HCT116 (cell line): ENCODE results near the gene DCHS2. TPM values are rescaled to one million over a fixed set of nuclear protein-coding genes. Genes with fewer than 3 reads are reported as not detected.
A peak's percentile ranks its signal among the peaks of the same experiment; 100 is the strongest.

Source experiments
- ATAC-seq: fragments of 200-7000 bp; cut with Tn5 transposase; 2 replicates; pipeline ENCODE4 v1.9.1; 2020; ENCODE audit warnings: mild to moderate bottlenecking, moderate library complexity
- BruUV-seq: library from RNA; stranded (reverse); fragments of 400-500 nt; replicated peaks from 2 replicates; lab custom pipeline; 2021; lab: Mats Ljungman, UMichigan
- CTCF ChIA-PET: fragments of 300-600 bp; sonication (Branson Sonifier 250); formaldehyde crosslinking; loops from one replicate; lab custom pipeline; 2021; ENCODE audit warnings: antibody characterized with exemption; lab: Charles Lee
- POLR2A ChIA-PET: fragments of 300-600, 350-600 bp; sonication (Branson Sonifier 250); formaldehyde crosslinking; loops from one replicate; lab custom pipeline; 2021; ENCODE audit warnings: antibody characterized with exemption; lab: Charles Lee
- RAD21 ChIA-PET, 2 experiments: fragments of 300-600 bp; sonication (Branson Sonifier 250); formaldehyde crosslinking; loops; one replicate each; lab custom pipeline; 2023; ENCODE audit warnings: low total read pairs in 2 of 2; ENCODE audit not compliant: uncharacterized antibody in 2 of 2, unreplicated experiment in 2 of 2, low non-redundant PET in 1 of 2; lab: Charles Lee
- DNase-seq: peaks from one replicate; pipeline ENCODE4 v3.0.0-alpha.2; 2010; ENCODE audit warnings: low read depth, low spot score
- H2AFZ ChIP-seq: fragments of 200-600 bp; shearing (Covaris generic), sonication (generic); 2 replicates; pipeline ENCODE4 v1.6.1; 2017; ENCODE audit warnings: low read depth, mixed run types, mixed read lengths, antibody characterized with exemption, low read length; ENCODE audit not compliant: poor library complexity, severe bottlenecking
- H3K27ac ChIP-seq: 2 replicates; pipeline ENCODE4 v1.5.1; 2012; ENCODE audit warnings: low read depth, low read length
- H3K27me3 ChIP-seq: fragments of 200-600 bp; sonication (generic); 2 replicates; pipeline ENCODE4 v1.6.1; 2016; ENCODE audit warnings: mixed run types, low read length, mixed read lengths; ENCODE audit not compliant: insufficient read depth
- H3K36me3 ChIP-seq, 2 experiments: fragments of 200-500 bp in 1 of 2; fragments of 200-600 bp in 1 of 2; sonication (Bioruptor generic) in 1 of 2; sonication (generic) in 1 of 2; 2 replicates each; pipeline versions ENCODE4 v1.5.1 to v1.6.1; 2014 to 2016; ENCODE audit warnings: low read length in 2 of 2, inconsistent platforms in 1 of 2, mixed read lengths in 1 of 2, mixed run types in 1 of 2; ENCODE audit not compliant: insufficient read depth in 2 of 2, control insufficient read depth in 1 of 2
- H3K4me1 ChIP-seq, 2 experiments: fragments of 200-600 bp in 1 of 2; sonication (generic) in 1 of 2; 2 replicates each; pipeline versions ENCODE4 v1.5.1 to v1.6.1; 2012 to 2017; ENCODE audit warnings: low read length in 2 of 2, inconsistent platforms in 1 of 2, mild to moderate bottlenecking in 1 of 2, mixed read lengths in 1 of 2, mixed run types in 1 of 2, moderate library complexity in 1 of 2; ENCODE audit not compliant: insufficient read depth in 2 of 2, control insufficient read depth in 1 of 2
- H3K4me2 ChIP-seq: fragments of 200-600 bp; sonication (generic); 2 replicates; pipeline ENCODE4 v1.6.1; 2017; ENCODE audit warnings: mixed run types, low read length, mixed read lengths
- H3K4me3 ChIP-seq, 2 experiments: fragments of 200-600 bp in 1 of 2; sonication (generic) in 1 of 2; replicated peaks in 1 of 2; 2 replicates each; pipeline ENCODE4 v1.5.1; 2011 to 2016; ENCODE audit warnings: low read length in 2 of 2, control low read depth in 1 of 2, low read depth in 1 of 2, mild to moderate bottlenecking in 1 of 2, mixed read lengths in 1 of 2, mixed run types in 1 of 2
- H3K79me2 ChIP-seq: fragments of 200-600 bp; sonication (generic); 2 replicates; pipeline ENCODE4 v1.6.1; 2017; ENCODE audit warnings: mild to moderate bottlenecking, mixed run types, low read length, moderate library complexity, mixed read lengths; ENCODE audit not compliant: insufficient read depth
- H3K9ac ChIP-seq: fragments of 200-600 bp; sonication (generic); 2 replicates; pipeline ENCODE4 v1.6.1; 2016; ENCODE audit warnings: low read length, mixed read lengths
- H3K9me2 ChIP-seq: fragments of 200-600 bp; sonication (generic), shearing (Covaris generic); 2 replicates; pipeline ENCODE4 v1.6.1; 2017; ENCODE audit warnings: mixed run types, mild to moderate bottlenecking, moderate library complexity; ENCODE audit not compliant: insufficient read depth
- H3K9me3 ChIP-seq, 2 experiments: fragments of 200-500 bp in 1 of 2; fragments of 200-600 bp in 1 of 2; sonication (Bioruptor generic) in 1 of 2; sonication (generic) in 1 of 2; 2 replicates each; pipeline ENCODE4 v1.6.1; 2014 to 2017; ENCODE audit warnings: low read length in 2 of 2, mixed read lengths in 2 of 2, inconsistent platforms in 1 of 2, low read depth in 1 of 2, mild to moderate bottlenecking in 1 of 2, mixed run types in 1 of 2, moderate library complexity in 1 of 2; ENCODE audit not compliant: control insufficient read depth in 1 of 2, insufficient read depth in 1 of 2
- H4K20me1 ChIP-seq: fragments of 200-600 bp; sonication (generic), shearing (Covaris generic); 2 replicates; pipeline ENCODE4 v1.6.1; 2017; ENCODE audit warnings: mixed run types, mild to moderate bottlenecking, moderate library complexity; ENCODE audit not compliant: insufficient read depth
- CBX3 ChIP-seq: IDR thresholded peaks from 2 replicates; pipeline ENCODE4 v1.6.1; 2012; ENCODE audit warnings: low read depth
- CEBPB ChIP-seq: IDR thresholded peaks from 2 replicates; pipeline ENCODE4 v1.6.1; 2012; ENCODE audit warnings: low read depth
- CTCF ChIP-seq, 3 experiments: fragments of 200-600 bp in 1 of 3; sonication (generic) in 1 of 3; IDR thresholded peaks in 2 of 3; conservative IDR thresholded peaks in 1 of 3; 2 replicates each; pipeline ENCODE4 v1.5.1; 2012 to 2017; ENCODE audit warnings: low read depth in 2 of 3, low read length in 2 of 3, antibody characterized with exemption in 1 of 3, borderline replicate concordance in 1 of 3, control low read depth in 1 of 3, mild to moderate bottlenecking in 1 of 3, mixed read lengths in 1 of 3, mixed run types in 1 of 3, moderate library complexity in 1 of 3; ENCODE audit not compliant: insufficient read depth in 1 of 3
- EGR1 ChIP-seq: IDR thresholded peaks from 2 replicates; pipeline ENCODE4 v1.6.1; 2012; ENCODE audit warnings: low read depth
- EZH2 ChIP-seq: fragments of 200-600 bp; sonication (generic); IDR thresholded peaks from 2 replicates; pipeline ENCODE4 v1.6.1; 2017; ENCODE audit warnings: antibody characterized with exemption, mixed run types
- EZH2phosphoT487 ChIP-seq: fragments of 200-600 bp; IDR thresholded peaks from 2 replicates; pipeline ENCODE4 v1.6.1; 2018; ENCODE audit warnings: antibody characterized with exemption, borderline replicate concordance
- FOSL1 ChIP-seq: IDR thresholded peaks from 2 replicates; pipeline ENCODE4 v1.6.1; 2012; ENCODE audit warnings: low read depth
- JUND ChIP-seq: IDR thresholded peaks from 2 replicates; pipeline ENCODE4 v1.6.1; 2012
- MAX ChIP-seq: IDR thresholded peaks from 2 replicates; pipeline ENCODE4 v1.6.1; 2012
- POLR2A ChIP-seq: IDR thresholded peaks from 2 replicates; pipeline ENCODE4 v1.7.0; 2011; ENCODE audit warnings: borderline replicate concordance; ENCODE audit not compliant: insufficient read depth, insufficient read length; ENCODE audit errors: extremely low read depth
- RAD21 ChIP-seq: IDR thresholded peaks from 2 replicates; pipeline ENCODE4 v1.6.1; 2012; ENCODE audit warnings: low read depth, mild to moderate bottlenecking
- SP1 ChIP-seq: IDR thresholded peaks from 2 replicates; pipeline ENCODE4 v1.6.1; 2012; ENCODE audit warnings: low read depth
- YY1 ChIP-seq: IDR thresholded peaks from 2 replicates; pipeline ENCODE4 v1.6.1; 2011; ENCODE audit warnings: low read length, low read depth, moderate library complexity, mild to moderate bottlenecking; ENCODE audit not compliant: insufficient replicate concordance; ENCODE audit errors: extremely low read depth
- ZFX ChIP-seq: fragments of 450-650 bp; IDR thresholded peaks from 2 replicates; pipeline ENCODE4 v1.6.1; 2017
- ZNF274 ChIP-seq: fragments of 200-500 bp; sonication (Bioruptor generic); IDR thresholded peaks from 2 replicates; pipeline ENCODE4 v1.6.1; 2014; ENCODE audit warnings: mild to moderate bottlenecking, low read depth, low read length, inconsistent platforms
- intact Hi-C: fragments of 100-400 bp; cut with micrococcal nuclease; formaldehyde crosslinking; loops from 2 replicates; pipeline ENCODE4 v1.10.0; 2022
- total RNA-seq: library from RNA; stranded (reverse); gene quantifications from one replicate; pipeline ENCODE4 v1.2.1, GENCODE V29; 2021; ENCODE audit not compliant: unreplicated experiment
- TF ChIP-seq, protein P1 (sequence below): IDR thresholded peaks from 2 replicates; pipeline ENCODE4 v1.6.1; 2011; ENCODE audit warnings: mild to moderate bottlenecking, low read length, moderate library complexity; ENCODE audit not compliant: insufficient replicate concordance; ENCODE audit errors: extremely low read depth
- TF ChIP-seq, protein P2 (sequence below): IDR thresholded peaks from 2 replicates; pipeline ENCODE4 v1.6.1; 2012

The DCHS2 gene
- total RNA-seq, 1 experiment from 2014 or later: 0.05 TPM

DNA sequence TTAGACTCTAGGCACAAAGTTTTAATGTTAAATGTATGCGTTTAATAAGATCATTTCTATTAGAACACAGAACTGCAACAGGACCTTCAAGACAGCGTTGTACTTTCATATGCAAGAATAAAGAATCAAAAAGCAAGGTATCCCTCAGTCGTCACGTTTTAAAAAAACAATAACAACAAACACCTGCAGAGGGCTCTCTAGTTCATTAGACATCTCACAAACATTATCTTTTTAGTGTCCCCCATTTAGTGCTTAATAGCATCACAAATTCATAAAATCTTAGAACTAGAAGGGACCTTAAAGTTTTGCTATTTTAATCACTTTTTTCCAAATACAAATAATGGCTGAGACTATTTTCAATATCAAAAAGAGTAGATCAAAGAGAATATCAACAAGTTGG, 236.6 kb downstream of the DCHS2 start:
- H3K4me2 ChIP-seq: no peak overlapping the region
- no peak for TF ChIP-seq EZH2
- no peak for TF ChIP-seq MAX
- no peak for TF ChIP-seq SP1
- TF ChIP-seq CTCF (IDR thresholded peaks at IDR 0.05 in 2 of 3, conservative IDR thresholded peaks at IDR 0.05 in 1 of 3; ENCODE audit: borderline replicate concordance in 1 of 3, insufficient read depth in 1 of 3, low read depth in 2 of 3, low read length in 2 of 3): peak in 2 of 3 experiments; percentile 17 to 53; a peak in 2 of 6 replicates
- TF ChIP-seq RAD21: peak; percentile 41
- no peak for TF ChIP-seq CEBPB
- TF ChIP-seq CBX3: no peak
- no peak overlapping the region for H3K9ac ChIP-seq
- intact Hi-C loops: no loop called here
- H3K27me3 ChIP-seq: no peaks in the 10 kb centered on the region
- no peaks in the 10 kb centered on the region for H3K79me2 ChIP-seq
- RAD21 ChIA-PET: no interaction called here
- no peak overlapping the region for H3K4me3 ChIP-seq
- no peaks in the 10 kb centered on the region for H3K9me3 ChIP-seq
- ATAC-seq (peak; percentile 63), DNase-seq (peak; percentile 2)
- H3K9me2 ChIP-seq: no peaks in the 10 kb centered on the region
- no TSS peak for BruUV-seq
- H4K20me1 ChIP-seq: no peaks in the 10 kb centered on the region
- CTCF ChIA-PET: interaction anchor here (0.9 kb wide), 1 partner anchor 182 kb away, joined by 3 read pairs; no protein-coding TSS in a partner anchor
- H3K4me1 ChIP-seq: no peaks in the 10 kb centered on the region
- H3K36me3 ChIP-seq: no peaks in the 10 kb centered on the region
- POLR2A ChIA-PET: no interaction called here
- H3K27ac ChIP-seq: no peak overlapping the region
- H2AFZ ChIP-seq: no peak overlapping the region

- POLR2A ChIA-PET: no interaction called here
- Histone ChIP-seq H4K20me1 (no peaks in the 10 kb centered on the region), H3K36me3 (no peaks in the 10 kb centered on the region), H3K9ac (no peak overlapping the region), H3K9me3 (no peaks in the 10 kb centered on the region), H3K79me2 (no peaks in the 10 kb centered on the region), H3K9me2 (no peaks in the 10 kb centered on the region), H3K4me2 (no peak overlapping the region), H3K27ac (no peak overlapping the region), H3K27me3 (no peaks in the 10 kb centered on the region), H3K4me1 (no peaks in the 10 kb centered on the region), H2AFZ (no peak overlapping the region), H3K4me3 (no peak overlapping the region)
- intact Hi-C loops: no loop called here
- RAD21 ChIA-PET: no interaction called here
- ATAC-seq: no peak
- TF ChIP-seq, protein P1, sequence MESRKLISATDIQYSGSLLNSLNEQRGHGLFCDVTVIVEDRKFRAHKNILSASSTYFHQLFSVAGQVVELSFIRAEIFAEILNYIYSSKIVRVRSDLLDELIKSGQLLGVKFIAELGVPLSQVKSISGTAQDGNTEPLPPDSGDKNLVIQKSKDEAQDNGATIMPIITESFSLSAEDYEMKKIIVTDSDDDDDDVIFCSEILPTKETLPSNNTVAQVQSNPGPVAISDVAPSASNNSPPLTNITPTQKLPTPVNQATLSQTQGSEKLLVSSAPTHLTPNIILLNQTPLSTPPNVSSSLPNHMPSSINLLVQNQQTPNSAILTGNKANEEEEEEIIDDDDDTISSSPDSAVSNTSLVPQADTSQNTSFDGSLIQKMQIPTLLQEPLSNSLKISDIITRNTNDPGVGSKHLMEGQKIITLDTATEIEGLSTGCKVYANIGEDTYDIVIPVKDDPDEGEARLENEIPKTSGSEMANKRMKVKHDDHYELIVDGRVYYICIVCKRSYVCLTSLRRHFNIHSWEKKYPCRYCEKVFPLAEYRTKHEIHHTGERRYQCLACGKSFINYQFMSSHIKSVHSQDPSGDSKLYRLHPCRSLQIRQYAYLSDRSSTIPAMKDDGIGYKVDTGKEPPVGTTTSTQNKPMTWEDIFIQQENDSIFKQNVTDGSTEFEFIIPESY: no peak
- TF ChIP-seq EZH2phosphoT487: no peak
- TF ChIP-seq ZNF274: no peak
- TF ChIP-seq ZFX: no peak
- no peak for TF ChIP-seq JUND
- no peak for TF ChIP-seq POLR2A
- no peak for TF ChIP-seq CEBPB
- TF ChIP-seq, protein P2, sequence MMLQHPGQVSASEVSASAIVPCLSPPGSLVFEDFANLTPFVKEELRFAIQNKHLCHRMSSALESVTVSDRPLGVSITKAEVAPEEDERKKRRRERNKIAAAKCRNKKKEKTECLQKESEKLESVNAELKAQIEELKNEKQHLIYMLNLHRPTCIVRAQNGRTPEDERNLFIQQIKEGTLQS: no peak
- no peak for TF ChIP-seq EZH2
- TF ChIP-seq YY1: no peak
- TF ChIP-seq FOSL1: no peak
- no peak for TF ChIP-seq EGR1
- no TSS peak for BruUV-seq
- DNase-seq: no peak
- CTCF ChIA-PET: interaction anchor here (0.6 kb wide), 1 partner anchor 449 kb away, joined by 4 read pairs; no protein-coding TSS in a partner anchor
Measured at GRCh38 chr4:154234576-154234975, 257.0 kb downstream of the DCHS2 start.
